Measurements from ENCODE around the gene HTR3A.

GRCh38 chr11:113932788-113933187 is 42.1 kb upstream of the HTR3A start:
- TF ChIP-seq CTCF (conservative IDR thresholded peaks at IDR 0.05; ENCODE audit: low read depth in 2 of 2) (no peak), POLR2AphosphoS5 (IDR thresholded peaks at IDR 0.05; ENCODE audit: low read depth) (no peak), EZH2 (IDR thresholded peaks at IDR 0.05; ENCODE audit: low read depth, unreplicated experiment) (no peak), EZH2phosphoT487 (IDR thresholded peaks at IDR 0.05; ENCODE audit: unreplicated experiment) (no peak), NANOG (IDR thresholded peaks at IDR 0.05; ENCODE audit: borderline replicate concordance) (no peak), REST (IDR thresholded peaks at IDR 0.05; ENCODE audit: unreplicated experiment) (no peak), ZNF331 (CRISPR knock-in tag; IDR thresholded peaks at IDR 0.05; ENCODE audit: low read depth) (no peak), ETS1 (IDR thresholded peaks at IDR 0.05) (no peak), JUNB (IDR thresholded peaks at IDR 0.05; ENCODE audit: unreplicated experiment) (no peak), CREB1 (CRISPR knock-in tag; IDR thresholded peaks at IDR 0.05; ENCODE audit: low read depth) (no peak), ZNF462 (CRISPR knock-in tag; IDR thresholded peaks at IDR 0.05) (peak; percentile 92), ZNF114 (CRISPR knock-in tag; IDR thresholded peaks at IDR 0.05) (no peak), STAT1 (IDR thresholded peaks at IDR 0.05; ENCODE audit: unreplicated experiment) (no peak)
